Panc1 (cell line): ENCODE results near the gene CELA2B.
A peak's percentile ranks its signal among the peaks of the same experiment; 100 is the strongest.

Source experiments
- CTCF ChIP-seq: fragments of 450-650 bp; IDR thresholded peaks from 2 replicates; pipeline ENCODE4 v1.5.1; 2017; ENCODE audit warnings: mild to moderate bottlenecking
- POLR2AphosphoS5 ChIP-seq: IDR thresholded peaks from 2 replicates; pipeline ENCODE4 v1.6.1; 2012; ENCODE audit warnings: mild to moderate bottlenecking, low read depth, low read length, moderate library complexity
- TF ChIP-seq, protein P1 (sequence below), 2 experiments: IDR thresholded peaks; 2 replicates each; pipeline ENCODE4 v1.6.1; 2011 to 2012; ENCODE audit warnings: low read depth in 2 of 2, control low read depth in 1 of 2, low read length in 1 of 2, mild to moderate bottlenecking in 1 of 2, moderate library complexity in 1 of 2; ENCODE audit not compliant: insufficient read depth in 1 of 2

DNA sequence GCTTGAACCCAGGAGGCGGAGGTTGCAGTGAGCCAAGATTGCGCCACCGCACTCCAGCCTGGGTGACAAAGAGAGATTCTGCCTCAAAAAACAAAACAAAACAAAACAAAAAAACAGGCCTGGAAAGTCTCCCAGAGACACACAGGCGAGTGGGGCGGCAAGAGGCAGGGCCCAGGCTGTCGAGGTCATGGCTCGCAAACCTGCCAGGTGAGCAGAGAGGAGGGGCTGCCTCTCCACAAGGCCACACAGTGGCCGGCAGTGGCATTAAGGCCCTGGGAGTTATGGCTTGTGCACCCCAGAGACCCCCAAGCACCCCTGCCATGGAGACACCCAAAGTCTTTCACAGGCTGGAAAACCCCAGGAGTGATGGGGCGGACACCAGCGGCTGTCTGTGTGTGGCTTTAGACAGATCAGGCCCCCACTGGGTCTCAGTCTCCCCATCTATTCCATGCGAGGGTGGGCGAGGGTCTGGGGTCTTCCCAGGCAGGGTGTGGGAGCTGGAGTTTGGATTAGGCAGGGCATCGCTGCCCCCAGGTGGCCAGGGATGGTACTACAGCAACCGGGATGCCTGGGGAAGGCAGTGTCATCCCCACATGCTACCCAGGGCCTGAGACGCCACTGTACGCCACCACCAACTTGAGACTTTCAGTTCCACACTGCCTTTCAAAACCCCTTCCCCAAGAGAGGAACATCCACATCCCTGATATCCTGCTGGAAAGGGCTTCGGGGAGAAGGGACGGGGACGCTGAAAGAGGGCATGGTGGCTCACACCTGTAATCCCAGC is 44.9 kb upstream of the CELA2B start:
- TF ChIP-seq CTCF, result peak; percentile 96
- TF ChIP-seq, protein P1, sequence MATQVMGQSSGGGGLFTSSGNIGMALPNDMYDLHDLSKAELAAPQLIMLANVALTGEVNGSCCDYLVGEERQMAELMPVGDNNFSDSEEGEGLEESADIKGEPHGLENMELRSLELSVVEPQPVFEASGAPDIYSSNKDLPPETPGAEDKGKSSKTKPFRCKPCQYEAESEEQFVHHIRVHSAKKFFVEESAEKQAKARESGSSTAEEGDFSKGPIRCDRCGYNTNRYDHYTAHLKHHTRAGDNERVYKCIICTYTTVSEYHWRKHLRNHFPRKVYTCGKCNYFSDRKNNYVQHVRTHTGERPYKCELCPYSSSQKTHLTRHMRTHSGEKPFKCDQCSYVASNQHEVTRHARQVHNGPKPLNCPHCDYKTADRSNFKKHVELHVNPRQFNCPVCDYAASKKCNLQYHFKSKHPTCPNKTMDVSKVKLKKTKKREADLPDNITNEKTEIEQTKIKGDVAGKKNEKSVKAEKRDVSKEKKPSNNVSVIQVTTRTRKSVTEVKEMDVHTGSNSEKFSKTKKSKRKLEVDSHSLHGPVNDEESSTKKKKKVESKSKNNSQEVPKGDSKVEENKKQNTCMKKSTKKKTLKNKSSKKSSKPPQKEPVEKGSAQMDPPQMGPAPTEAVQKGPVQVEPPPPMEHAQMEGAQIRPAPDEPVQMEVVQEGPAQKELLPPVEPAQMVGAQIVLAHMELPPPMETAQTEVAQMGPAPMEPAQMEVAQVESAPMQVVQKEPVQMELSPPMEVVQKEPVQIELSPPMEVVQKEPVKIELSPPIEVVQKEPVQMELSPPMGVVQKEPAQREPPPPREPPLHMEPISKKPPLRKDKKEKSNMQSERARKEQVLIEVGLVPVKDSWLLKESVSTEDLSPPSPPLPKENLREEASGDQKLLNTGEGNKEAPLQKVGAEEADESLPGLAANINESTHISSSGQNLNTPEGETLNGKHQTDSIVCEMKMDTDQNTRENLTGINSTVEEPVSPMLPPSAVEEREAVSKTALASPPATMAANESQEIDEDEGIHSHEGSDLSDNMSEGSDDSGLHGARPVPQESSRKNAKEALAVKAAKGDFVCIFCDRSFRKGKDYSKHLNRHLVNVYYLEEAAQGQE (IDR thresholded peaks at IDR 0.05; ENCODE audit: insufficient read depth in 1 of 2, low read depth in 2 of 2, low read length in 1 of 2), result 0 out of 4 replicates have a peak, but pooled peaks of 1 of the 2 experiments have one; percentile 5
- no peak; the same call in 1 of the 2 replicates for TF ChIP-seq POLR2AphosphoS5
